GM21619 (cell line): ENCODE measurements around the gene KPTN.

Experiments used
- ATAC-seq: cut with Tn5 transposase; IDR thresholded peaks from one replicate; pipeline ENCODE4 v1.9.1; 2021; ENCODE audit not compliant: unreplicated experiment

Gene KPTN

DNA sequence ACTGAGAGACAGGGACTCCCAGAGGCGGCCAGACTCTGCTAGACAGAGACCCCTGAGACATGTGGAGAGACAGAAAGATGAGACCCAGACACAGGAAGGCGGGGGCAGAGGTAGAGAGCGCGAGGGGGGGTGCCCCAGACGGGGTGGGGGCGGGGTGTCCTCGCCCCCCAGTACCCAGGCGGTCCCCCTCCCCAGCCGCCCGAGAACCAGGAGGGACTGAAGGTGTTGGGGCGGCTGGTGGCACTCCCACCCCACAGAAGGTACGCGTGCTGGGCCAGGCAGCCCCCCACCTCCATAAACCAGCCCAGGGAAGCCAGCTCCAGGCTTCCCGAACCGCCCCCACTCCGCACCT lies 12.7 kb downstream of the KPTN start:
- ATAC-seq: no peak

DNA sequence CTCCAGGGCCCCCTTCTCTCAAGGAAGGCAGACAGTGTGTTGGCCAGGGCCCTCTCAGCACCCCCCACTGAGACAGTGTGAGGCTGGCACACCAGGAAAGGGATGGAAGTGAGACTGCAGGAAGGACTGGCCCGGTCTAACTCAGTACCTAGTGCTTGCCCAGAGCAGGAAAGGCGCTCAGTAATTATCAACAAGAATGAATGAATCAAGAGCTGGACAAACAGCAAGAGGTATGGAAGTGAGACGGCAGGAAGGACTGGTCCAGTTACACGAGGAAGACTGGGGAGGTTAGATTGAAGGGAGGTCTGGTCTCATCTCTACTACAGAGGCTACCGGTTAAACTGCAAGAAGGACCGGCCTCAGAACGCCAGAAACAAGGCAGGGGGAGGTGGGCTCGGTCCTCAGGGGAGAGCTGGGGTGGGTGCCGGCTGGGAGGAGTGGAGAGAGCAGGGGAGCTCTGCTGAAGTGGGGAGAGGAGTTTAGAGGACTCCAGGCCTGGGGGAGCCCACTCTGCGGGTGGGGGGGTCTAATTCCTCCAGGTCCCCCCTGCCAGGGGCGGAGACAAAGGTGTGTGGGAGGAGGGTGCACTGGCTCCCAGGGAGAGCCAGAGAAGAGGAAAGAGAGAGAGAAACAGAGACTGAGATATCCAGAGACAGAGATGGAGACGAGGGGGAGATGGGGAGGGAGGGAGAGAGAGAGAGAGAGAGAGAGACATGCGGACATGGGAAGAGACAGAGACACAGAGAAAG lies 13.4 kb downstream of the KPTN start:
- ATAC-seq: no peak

DNA sequence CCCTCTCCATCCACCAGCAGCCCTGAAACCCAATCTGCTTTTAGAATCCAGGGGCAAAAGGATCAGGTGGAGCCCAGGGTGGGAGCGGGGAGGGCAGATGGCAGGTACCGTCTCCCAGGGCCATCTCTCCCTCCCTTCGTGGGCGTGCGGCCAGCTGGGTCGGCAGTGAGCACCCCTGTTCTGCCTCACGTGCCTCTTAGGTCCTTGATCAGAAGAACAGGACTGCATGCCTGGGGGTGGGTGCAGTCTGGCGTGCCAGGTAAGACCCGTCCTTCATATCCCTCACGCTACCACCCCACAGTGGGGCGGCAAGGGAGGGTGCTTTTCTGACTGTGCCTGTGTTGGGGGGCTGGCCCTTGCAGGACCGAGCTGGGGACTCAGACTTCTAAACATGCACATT lies 14.3 kb downstream of the KPTN start:
- ATAC-seq: no peak

DNA sequence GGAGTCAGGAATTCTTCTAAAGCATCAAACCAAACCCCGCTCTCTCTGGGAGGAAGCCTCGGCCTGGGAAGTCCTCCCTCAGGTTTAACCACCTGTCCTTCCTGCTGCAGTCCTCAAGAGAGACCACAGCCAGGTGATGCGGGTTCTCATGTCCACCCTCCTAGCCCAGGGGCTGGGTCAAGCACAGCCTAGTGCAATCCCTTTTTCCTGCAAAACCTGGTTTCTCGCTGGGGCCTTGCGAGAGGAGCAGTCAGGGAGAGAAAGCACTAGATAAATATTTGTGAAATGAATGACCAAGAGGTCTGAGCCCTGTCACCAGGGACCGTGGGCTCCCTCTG lies 14.7 kb downstream of the KPTN start:
- ATAC-seq: no peak

DNA sequence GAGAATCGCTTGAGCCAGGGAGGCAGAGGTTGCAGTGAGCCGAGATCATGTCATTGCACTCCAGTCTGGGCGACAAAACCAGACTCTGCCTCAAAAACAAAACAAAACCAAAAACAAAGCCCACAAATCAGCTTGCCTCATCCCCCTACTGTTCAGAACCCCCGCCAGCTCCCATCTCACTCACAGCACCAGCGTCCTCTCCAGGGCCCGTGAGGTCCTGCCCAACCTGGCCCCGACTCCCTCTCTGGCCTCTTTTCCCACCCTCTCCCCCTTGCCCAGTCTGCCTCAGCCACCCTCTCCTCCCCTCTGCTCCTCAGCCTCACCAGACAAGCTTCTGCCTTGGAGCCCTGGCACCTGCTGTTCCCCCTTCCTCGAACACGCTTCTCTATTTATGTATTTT lies 16.1 kb downstream of the KPTN start:
- no peak for ATAC-seq

DNA sequence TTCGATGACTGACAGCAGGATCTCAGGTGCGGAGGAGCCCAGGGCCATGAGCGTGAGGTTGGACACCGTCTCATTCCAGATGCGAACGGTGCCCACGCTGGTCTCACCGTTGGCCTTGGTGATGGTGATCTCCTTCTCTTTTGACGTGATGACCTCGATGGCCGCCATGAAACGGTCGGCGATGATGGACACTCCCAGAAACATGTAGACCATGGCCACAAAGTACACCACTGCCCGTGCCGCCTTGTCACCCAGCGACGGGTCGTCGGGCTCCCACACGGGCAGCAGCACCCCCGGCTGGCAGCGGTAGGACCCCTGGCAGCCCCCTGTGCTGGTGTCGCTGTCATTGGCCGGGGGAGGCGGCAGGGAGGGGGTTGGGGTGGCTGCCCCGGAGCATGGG lies 18.1 kb downstream of the KPTN start:
- no peak for ATAC-seq

DNA sequence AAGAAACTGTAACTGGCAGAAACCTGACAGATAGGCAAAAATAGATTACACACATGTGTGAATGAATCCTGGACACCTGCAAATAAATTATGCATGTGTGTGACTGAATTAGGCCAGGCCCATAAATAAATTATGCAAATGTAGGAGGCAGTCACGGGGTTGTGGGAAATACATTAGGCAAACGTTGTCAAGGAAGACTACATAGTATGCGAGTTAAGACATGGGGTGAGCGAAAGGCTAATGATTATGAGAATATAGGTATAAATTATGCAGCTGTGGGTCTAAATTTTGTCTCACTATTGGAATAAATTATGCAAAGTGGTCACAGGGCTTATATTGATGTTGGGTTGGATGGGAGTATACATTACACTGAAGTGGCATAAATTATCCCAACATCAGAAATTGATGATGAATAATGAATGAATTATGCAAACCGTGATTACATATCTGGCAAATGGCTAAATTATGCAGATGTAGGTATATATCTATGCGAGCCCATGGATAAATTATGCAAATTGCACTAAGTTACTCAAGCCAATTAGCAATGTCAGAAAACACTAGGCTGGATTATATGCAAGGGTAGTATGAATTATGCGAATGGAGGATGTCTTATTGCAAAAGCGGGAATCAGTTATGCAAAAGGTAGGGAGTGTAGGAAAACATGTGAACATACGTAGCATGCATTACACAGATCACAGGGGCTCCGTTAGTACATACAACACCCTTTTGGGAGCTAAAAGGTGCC lies 19.2 kb downstream of the KPTN start:
- ATAC-seq: no peak

DNA sequence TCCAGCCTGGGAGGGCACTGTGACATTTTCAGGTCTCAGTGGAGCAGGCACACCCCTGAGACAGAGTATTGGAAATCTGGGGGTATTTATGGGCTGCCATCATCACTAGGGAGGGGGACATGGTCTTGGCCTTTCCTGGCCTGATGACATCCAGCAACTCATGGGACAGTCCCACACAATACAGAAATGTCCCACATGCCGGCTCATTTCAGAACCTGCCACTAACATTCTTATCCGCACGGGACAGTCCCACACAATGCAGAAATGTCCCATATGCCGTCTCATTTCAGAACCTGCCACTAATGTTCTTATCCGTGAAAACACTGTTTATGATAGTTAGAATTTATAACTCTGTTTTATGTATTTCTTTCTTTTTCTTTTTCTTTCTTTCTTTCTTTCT lies 22.1 kb downstream of the KPTN start:
- ATAC-seq: no peak

DNA sequence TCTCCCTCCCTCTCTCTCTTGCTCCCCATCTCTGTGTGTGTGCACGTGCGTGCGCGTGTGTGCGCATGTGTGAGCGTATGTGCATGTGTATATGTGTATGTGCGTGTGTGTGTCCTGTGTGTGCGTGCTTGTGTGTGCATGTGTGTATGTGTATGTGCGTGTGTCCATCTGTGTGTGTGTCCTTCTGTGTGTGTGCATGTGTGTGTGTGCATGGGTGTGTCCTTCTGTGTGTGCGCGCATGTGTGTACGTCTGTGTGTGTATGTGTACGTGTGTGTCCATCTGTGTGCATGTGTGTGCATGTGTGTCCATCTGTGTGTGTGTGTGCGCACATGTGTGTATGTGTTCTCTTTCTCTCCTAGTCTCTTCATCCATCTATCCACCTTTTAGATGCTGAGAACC lies 24.5 kb downstream of the KPTN start:
- ATAC-seq: no peak

DNA sequence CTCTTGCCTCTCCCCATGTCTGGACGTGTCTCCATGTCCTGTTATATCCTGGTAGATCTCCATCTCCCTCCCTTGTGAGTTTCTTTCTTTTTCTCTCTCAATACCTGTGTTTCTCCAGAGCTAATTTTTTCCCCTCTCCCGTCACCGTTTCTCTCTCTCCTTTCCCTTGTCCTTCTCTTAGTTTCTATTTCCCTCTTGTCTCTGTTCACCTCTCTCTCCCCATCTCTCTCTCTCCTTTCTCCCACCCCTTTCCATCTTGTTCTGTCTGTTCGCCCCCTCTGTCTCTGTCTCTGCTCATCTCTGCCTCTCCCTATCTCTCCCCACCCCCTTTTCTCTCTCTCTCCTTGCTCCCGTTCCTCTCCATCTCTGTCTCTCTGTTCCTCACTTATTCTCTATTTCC lies 25.3 kb downstream of the KPTN start:
- ATAC-seq: no peak

DNA sequence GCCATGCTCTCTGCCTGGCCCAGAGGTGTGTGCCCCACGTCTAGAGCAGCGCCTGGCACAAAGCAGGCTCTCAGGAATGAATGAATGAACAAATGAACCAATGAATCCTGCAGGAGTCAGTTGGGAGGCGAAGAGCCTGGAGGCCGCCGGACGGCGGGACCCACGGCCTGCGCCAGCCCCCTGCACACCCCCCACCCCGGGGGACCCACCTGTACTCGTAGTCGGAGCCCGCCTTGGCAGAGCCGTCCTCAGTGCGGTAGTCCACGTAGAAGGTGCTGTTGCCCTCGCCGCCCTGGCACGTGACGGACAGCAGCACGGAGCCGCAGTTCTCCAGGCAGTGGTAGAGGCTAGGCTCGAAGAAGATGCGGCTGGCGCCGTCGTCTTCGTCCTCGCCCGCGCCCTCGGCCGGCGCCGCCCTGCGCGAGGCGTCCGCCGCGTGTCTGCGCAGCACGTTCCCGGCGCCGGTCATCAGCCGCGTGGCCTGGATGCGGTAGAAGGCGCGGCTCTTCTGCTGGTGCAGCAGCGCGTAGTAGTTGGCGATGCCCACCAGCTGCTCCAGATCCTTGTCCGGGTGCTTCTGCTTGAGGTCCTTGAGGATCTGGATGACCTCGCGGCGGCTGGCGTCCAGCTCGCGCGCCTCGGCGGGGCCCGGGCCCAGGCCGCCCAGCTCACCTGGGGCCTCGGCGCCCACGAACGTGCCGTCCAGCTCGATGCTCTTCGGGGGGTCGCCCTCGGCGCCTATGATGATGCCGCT lies 27.1 kb downstream of the KPTN start:
- ATAC-seq: no peak

DNA sequence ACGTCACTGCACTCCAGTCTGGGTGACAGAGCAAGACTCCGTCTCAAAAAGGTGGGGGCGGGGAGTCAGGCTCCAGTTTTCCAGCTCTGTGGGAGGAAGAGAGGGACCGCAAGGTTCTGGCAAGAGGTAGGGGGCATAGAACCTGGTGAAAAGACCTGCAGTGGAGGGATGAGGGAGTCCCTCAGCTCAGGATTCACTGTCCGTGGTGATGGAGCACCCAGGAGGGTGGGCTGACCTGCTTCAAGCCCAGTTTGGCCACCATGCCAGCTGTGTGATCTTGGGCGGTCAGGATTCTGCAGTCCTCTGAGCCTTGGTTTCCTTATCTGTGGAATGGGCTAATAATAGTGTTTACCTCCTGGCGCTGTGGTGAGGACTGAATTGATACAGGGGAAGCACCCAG lies 33.5 kb downstream of the KPTN start:
- no peak for ATAC-seq

DNA sequence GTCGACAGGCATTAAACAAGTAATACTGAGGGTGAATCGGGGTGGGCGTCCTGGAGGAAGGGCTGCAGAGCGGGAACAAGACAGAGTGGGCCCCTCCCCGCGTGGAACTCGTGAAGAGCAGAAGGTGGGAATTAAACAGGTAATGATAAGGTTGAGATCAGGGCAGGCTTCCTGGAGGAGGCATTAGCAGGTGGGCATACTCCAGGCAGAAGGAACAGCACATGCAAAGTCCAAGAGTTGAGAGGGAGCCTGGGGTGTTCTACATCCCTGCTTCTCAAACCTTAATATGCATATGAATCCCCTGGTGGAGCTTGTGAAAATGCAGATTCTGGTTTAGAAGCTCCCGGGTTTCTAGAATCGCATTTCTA lies 35.7 kb downstream of the KPTN start:
- no peak for ATAC-seq

DNA sequence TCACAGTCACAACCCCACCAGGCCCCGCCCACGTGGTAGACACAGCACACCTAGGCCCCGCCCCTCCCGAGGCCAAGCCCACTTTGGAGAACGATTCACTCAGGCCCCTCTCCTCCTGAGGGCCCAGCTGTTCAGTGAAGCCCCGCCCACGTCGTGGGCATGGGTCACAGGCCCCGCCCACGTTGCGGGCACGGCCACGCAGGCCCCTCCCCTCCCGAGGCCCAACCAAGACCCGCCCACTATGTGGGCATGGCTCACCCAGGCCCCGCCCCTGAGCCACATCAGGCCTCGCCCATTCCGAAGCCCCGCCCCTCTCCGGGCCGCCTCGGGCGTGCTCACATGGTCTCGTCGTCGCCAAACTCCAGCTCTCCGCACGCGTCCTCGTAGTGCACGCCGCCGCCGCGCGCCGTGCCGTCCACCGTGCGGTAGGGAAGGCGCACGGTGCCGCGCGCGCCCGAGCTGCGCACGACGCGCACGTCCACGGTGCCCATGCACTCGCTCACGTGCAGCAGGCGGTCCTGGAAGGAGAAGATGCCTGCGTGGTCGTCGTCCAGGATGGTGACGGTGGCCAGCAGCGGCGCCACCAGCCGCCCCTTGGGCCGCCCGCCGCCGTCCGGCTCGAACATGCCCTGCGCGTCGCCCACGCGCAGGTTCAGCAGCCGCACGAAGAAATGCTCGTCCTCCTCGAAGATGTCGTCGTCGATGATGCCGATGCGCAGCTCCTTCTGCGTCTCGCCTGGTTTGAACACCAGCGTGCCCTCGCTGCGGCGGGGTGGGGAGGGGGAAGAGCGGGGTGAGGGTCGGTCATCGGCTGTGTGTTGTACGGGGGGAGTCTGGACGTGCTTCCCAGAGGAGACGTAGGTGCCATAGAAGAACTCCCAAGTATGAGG lies 36.3 kb downstream of the KPTN start:
- no peak for ATAC-seq

DNA sequence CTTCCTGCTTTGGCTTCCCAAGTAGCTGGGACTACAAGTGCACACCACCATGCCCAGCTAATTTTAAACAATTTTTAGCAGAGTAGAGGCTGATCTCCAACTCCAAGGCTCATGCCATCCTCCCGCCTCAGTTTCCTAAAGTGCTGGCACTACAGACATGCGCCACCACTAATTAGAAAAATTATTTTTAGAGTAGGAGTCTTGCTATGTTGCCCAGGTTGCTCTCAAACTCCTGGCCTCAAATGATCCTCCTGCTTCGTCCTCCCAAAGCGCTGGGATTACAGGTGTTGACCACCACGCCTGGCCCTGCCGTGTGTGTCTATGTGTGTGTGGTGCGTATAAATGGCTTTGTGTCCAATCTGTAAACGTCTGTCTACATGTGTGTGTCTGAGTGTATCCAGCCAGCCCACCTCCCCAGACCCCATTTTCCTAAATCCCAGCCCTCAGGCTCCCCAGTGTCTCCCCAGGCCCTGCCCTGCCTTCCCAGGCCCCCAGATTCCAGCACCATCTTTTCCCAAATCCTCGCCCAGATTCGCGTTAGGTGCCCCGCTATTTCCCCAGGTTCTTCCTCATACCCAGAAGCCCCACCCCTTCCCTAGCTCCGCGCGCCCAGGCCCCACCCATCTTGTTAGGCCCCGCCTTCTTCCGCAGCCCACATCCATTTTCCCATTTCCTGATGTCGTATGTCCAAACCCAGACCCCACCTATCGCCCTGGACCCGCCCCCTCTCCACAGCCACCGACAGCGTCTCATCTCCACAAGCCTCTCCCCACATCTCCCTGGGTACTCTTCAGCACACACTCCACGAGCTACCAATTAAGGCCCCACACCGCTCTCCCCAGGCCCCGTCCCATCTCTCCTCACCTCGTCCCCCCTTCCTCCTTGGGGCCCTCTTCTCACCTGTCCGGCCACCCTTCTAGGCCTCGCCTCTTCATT lies 37.2 kb downstream of the KPTN start:
- ATAC-seq: no peak

DNA sequence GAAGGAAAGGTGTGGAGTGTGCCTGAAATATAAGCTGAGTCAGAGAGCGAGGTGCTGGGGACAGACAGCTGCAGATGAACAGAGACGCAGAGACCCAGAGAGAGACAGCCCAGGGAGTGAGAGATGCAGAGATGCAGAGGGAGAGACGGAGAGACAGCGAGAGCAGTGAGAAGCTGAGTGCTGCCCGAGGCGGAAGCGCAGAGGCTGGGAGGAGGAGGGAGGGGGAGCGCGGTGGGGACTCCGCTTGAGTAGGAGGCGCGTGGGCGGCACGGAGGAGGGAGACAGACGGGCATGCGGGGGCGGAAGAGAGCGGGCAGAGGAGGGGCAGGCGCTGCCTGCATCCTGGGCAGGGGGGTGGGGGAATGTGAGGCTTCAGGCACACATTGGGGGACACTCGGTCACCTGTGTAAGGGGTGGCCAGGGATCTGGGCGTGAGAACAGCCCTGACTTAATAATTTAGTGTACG lies 38.0 kb downstream of the KPTN start:
- no peak for ATAC-seq

DNA sequence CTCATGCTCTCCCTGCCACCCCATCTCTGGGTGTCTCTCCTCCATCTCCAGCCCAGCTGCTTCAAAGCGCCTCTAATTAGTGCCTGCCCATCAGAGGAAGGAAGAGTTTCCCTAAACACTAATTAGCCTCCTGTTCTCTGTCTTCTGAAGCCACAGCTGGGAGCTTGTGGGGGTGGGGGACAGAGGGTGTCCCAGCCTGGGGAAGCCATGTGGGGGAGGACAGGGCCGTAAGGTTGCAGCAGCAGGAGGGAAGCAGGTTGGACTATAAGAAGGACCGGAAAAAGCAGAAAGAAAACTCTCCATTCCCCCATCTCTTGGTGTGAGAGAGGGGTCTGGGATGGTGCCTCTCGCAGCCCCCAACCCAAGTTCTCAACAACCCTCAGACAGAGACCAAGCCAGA lies 38.5 kb downstream of the KPTN start:
- no peak for ATAC-seq

DNA sequence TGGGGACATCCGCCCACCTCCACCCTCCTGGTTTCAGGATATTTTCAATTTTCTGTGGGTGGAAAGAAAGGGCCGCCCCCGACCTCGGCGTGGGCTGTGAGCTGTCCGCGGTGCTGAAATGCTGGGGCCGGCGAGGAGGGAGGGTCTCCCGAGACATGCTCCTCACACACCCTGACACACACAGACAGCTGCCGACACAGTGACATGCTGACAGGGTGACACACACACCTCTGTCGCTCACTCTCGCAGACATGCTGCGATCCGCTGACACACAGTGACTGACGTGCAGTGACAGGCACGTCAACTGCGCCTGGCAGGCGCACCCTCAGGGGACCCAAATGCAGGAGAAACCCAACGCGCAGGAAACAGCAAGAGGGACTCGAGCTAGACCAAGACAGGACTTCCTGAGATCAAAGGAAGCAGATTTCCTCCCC lies 39.6 kb downstream of the KPTN start:
- ATAC-seq: no peak

DNA sequence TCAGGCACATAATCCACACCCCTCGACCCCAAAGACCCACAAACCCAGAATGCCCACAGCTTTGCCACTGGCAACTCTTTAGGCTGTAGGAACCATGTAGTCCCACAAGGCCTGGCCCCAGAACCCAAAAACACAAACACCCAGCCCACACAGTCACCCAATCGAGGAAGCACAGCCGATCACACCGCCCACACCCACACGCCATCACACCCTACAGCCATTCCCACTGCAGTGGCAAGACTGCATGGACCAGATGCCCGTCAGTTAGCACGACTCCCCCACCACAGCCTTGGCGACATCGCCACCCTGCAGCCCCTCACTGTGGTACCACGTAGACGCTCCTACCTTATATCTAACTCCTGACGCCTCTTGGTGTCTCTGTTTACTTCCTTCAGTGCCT lies 40.7 kb downstream of the KPTN start:
- no peak for ATAC-seq

DNA sequence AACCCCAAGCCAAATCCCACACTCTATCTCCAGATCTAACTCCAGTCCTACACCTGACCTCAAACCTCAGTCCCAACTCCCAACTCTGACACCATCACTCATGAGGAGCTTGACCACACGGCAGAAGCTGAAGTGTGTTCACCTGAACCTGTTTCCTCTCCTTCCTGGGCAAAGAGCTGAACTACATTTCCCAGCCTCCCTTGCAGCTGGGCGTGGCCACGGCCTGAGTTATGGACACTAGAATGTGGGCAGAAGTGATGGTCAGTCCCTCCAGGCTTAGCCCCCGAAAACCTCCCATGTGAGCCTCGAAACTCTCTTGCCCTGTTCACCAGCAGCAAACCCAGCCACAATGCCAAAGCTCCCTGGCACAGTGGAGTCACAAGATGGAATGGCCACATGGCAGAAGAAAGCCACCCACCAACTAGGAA lies 45.2 kb downstream of the KPTN start:
- ATAC-seq: no peak
